Epidermal melanocyte (primary cell): Measurements from ENCODE around the gene IQGAP2.
"Not testable (repeated sequence)": the region's sequence is repeated elsewhere in the genome, so short reads cannot be mapped to it uniquely, and the experiment has no call there.

Experiments
- DNase-seq: peaks from one replicate; pipeline ENCODE4 v3.0.0; 2011; ENCODE audit warnings: low spot score; ENCODE audit not compliant: insufficient read length

Gene IQGAP2

GRCh38 chr5:76499507-76500161, 96.5 kb downstream of the IQGAP2 start:
- DNase-seq = no peak

- no peak for DNase-seq
These were observed 97.7 kb downstream of the IQGAP2 start for GRCh38 chr5:76500633-76501393.

DNA sequence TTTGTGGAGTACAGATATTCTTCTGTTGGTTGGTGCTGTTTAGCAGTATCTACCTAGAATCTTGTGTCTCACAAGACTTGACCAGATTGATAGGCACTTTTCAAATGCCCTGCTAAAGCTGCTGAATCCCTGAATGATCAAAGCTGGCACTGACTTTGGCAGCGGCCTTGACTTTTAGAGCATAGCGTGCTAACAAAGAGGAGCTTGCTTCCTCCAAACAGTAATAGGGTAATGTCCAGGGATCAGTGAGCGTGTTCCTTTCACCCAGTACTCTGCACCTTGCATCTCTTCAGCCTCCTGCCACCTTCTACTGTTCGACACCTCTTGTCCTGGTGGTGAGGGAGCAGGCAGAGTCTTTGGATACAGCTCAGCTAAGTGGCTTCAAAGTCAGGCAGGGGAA, 100.8 kb downstream of the IQGAP2 start:
- no peak for DNase-seq

DNA sequence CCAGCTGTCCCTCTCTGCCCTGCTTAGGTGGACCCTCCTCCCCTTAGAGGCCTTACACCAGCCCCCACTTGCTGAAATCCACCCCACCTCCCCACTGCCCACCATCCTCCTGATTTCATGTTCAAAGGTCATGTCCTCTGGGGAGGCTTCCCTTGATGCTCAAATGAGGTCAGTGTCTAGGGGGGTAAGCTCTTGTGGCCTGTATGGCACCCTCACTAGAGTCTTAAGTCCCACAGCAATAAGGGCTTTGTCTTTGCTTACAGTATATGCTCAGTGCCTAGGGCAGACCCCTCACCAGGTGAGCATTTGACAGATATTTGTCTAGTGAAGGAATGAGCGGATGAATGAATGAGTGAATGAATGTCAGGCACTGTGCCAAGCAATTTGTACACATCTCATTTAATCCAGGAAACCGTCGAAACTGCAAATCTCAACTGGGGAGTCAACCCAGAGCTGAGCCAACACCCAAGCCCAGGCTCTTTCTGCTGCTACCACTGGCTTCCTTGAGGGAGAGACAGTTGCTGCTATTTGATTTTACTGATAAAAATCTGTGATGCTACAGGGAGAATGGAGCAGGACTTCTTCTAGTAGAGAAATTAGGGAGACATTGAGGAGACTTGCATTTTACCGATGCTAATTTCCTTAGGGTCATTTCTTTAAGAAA, 101.9 kb downstream of the IQGAP2 start:
- DNase-seq = no peak

DNA sequence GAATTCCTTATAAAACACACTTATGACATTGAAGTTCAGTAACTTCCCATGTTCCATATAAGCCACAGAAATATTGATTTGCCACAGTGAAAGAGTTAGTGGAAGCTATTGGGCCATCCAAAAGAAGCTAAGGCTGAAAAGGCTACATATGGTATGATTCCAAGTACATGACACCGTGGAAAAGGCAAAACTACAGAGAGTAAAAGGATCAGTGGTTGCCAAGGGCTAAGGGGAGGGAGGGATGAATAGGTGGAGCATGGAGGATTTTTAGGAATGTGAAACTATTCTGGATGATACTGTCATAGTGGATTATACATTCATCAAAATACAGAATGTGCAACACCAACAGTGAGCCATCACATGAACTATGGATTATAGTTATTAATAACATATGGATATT, 110.4 kb downstream of the IQGAP2 start:
- no peak for DNase-seq

GRCh38 chr5:76514292-76514691, 111.2 kb downstream of the IQGAP2 start:
- DNase-seq = no peak

DNA sequence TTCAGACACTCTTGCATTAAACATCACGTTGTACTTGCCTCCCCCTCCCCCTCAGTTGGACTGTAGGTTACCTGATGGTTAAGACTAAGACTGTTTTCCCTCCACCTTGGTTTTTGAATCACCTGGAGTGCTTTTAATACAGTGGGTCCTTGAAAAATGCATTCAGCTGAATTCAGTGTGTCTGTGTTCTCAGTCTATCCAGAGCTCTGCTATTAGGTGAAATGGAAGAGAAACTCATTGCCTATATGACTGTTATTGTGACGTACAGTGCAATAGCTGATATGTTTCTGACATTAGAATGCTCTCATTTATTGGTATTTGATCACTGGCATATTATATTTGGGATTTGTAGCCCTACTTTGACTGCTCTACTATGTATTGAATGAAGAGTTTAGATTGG, 111.6 kb downstream of the IQGAP2 start:
- no peak for DNase-seq

DNA sequence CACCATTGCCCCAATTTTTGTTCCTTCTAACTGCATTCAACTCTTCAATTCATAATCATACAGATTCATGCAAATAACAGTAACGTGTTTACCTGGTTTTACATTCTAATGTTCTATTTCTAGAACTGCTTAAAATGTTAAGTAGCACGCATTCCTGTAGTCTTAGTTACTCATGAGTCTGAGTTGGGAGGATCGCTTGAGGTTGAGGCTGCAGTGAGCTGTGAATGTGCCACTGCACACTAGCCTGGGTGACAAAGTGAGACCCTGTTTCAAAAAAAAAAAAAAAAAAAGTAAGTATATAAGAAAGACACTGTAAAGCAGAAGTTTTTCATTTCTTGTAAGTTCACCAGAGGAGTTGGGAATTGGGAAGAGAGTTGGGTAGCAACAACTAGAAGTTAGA, 114.2 kb downstream of the IQGAP2 start:
- no peak for DNase-seq

GRCh38 chr5:76518246-76518645, 115.2 kb downstream of the IQGAP2 start:
- not testable (repeated sequence) for DNase-seq

DNA sequence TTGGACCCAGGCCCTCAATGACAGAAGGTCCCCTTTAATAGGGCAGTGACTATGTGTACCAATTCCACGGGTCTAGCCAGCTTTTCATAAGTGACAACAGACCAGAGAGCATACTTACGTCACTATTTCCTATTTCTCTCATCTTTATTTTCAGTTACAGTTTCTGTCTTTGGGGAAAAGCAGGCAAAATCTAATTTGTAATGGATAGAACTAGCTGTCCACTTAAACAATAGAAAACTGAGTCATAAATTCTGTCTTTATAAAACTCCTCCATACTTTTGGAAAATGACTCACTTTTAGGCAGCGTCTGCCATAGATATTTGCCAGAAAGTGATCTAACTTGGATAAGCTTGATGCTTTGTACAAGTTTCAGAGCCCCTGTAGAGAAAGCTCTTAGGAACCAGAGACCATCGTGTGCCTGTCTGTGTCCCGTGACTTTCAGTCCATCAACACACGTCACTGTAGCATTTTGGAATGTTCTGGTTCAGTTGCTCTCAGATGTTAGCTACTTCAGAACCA, 118.2 kb downstream of the IQGAP2 start:
- DNase-seq = no peak

GRCh38 chr5:76522103-76522935, 119.2 kb downstream of the IQGAP2 start:
- DNase-seq = no peak

GRCh38 chr5:76524101-76524835, 121.2 kb downstream of the IQGAP2 start:
- no peak for DNase-seq

GRCh38 chr5:76524868-76525267, 121.8 kb downstream of the IQGAP2 start:
- DNase-seq = no peak

- no peak for DNase-seq
These were observed 122.9 kb downstream of the IQGAP2 start for GRCh38 chr5:76525956-76526355.

DNA sequence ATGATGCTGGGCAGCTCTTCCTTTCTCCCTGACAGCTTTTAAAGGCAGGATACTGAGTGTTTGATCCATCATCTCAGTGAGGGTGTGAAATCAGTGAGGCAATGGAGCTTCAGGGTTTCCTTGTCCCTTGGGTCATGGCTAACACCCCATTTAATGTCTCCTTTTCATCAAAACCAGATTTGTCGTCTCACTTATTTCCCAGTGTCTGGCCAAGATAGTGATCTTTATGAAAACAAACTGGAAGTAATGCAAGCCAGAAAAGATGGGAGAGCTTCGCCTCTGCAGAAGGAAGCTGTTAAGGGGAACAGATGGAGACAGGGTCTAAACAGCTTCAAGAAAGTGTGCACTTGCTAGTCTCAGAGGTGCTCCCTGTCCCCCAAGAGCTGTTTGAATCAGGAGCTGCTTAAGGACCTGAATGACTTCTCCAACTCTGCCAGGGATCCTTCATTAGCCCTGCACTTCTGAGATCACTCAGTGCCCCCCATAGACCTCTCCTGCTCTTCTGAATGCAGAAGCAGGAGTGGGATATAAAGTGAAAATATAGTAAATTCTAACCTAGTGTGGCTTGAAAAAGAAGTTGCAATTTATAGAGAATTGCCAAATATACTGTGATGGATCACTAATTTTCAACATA, 124.0 kb downstream of the IQGAP2 start:
- no peak for DNase-seq

DNA sequence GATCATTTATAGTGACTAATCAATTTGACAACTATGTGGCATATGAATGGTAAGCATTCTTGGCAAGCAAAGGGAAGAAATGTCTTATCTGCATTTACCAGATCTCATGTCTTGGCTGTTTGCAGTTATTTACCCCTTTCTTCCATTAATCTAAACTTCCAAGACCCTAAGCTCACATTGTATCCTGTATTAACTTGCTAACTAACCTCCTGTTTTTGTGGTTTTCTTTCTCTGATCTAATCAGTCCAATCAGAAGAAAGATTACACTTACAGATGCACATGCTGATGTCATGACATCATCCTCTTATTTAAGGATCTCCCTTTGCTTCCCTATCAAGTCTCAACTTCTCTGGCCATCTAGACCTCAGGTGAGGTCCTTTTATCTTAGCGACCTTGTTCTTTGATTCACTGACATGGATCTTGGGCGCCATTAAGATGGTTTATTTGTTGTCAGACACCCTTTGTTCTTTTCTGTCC, 124.6 kb downstream of the IQGAP2 start:
- DNase-seq = no peak

- DNase-seq = no peak
These were observed 125.7 kb downstream of the IQGAP2 start for GRCh38 chr5:76528547-76529331.

DNA sequence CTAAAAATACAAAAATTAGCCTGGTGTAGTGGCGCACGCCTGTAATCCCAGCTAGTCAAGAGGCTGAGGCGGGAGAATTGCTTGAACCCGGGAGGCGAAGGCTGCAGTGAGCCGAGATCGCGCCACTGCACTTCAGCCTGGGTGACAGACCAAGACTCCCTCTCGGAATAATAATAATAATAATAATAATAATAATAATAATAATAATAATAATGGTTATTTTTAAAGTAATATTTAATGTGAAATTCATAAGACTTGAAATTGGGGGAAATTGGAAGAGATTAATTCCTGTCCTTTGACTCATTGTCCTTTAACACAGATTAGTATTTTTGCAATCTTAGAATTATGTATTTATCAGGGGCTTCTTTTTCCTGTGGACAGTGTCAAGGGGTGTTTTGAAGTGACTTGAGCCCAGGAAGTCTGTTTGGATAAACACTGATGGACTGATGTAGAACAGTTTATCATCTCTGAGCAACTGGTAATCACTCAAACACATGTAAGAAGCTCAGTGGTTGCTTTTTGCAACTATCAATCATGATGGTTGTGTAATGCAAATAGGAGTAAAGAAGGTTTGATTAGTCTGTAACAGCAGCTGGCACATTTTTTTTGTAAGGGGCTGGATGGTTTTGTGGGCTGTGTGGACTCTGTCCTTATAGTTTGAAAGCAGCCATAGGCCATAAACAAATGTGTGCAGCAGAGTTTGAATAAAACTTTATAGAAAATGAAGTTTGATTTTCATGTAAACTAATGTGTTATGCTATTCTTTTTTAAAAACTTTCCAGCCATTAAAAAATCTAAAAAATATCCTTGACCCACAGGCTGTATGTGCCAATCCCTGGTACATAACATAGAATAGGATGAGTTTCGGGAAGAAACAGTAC, 126.6 kb downstream of the IQGAP2 start:
- no peak for DNase-seq
